GM23338 (cell line): Measurements from ENCODE around the gene CIDEA. TPM values are rescaled to one million over a fixed set of nuclear protein-coding genes. Genes with fewer than 3 reads are reported as not detected.

Source experiments
- ATAC-seq: fragments of 200-7000 bp; cut with Tn5 transposase; 3 replicates; pipeline ENCODE4 v1.9.1; 2020
- DNase-seq: peaks from one replicate; pipeline ENCODE4 v3.0.0-alpha.2; 2015; ENCODE audit warnings: low spot score
- H2AFZ ChIP-seq: fragments of 200-600 bp; sonication (generic); 2 replicates; pipeline ENCODE4 v1.8.0; 2016; ENCODE audit warnings: antibody characterized with exemption, mild to moderate bottlenecking, moderate library complexity
- H3F3A ChIP-seq: fragments of 200-600 bp; sonication (generic); replicated peaks from 2 replicates; pipeline ENCODE4 v1.8.0; 2017; ENCODE audit warnings: antibody characterized with exemption, mixed run types, low read depth
- H3K27ac ChIP-seq: fragments of 200-600 bp; sonication (generic); 2 replicates; pipeline ENCODE4 v1.6.1; 2016; ENCODE audit warnings: low read depth
- H3K27me3 ChIP-seq: fragments of 200-600 bp; sonication (generic); 2 replicates; pipeline ENCODE4 v1.8.0; 2016; ENCODE audit warnings: mild to moderate bottlenecking, mixed run types, moderate library complexity; ENCODE audit not compliant: insufficient read depth
- H3K36me3 ChIP-seq: fragments of 200-600 bp; sonication (generic); 2 replicates; pipeline ENCODE4 v1.8.0; 2016; ENCODE audit warnings: mild to moderate bottlenecking; ENCODE audit not compliant: insufficient read depth
- H3K4me1 ChIP-seq: fragments of 200-600 bp; sonication (generic); 2 replicates; pipeline ENCODE4 v1.8.0; 2016; ENCODE audit warnings: mild to moderate bottlenecking, moderate library complexity; ENCODE audit not compliant: insufficient read depth
- H3K4me2 ChIP-seq: fragments of 200-600 bp; sonication (generic); 2 replicates; pipeline ENCODE4 v1.7.1; 2017; ENCODE audit warnings: mixed run types
- H3K4me3 ChIP-seq: fragments of 200-600 bp; sonication (generic); 2 replicates; pipeline ENCODE4 v1.6.1; 2016; ENCODE audit warnings: mixed run types
- H3K79me2 ChIP-seq: fragments of 200-600 bp; sonication (generic); replicated peaks from 2 replicates; pipeline ENCODE4 v1.8.0; 2017; ENCODE audit warnings: mild to moderate bottlenecking; ENCODE audit not compliant: insufficient read depth
- H3K9me2 ChIP-seq: fragments of 200-600 bp; sonication (generic); 2 replicates; pipeline ENCODE4 v1.8.0; 2017; ENCODE audit not compliant: insufficient read depth
- H4K20me1 ChIP-seq: fragments of 200-600 bp; sonication (generic); replicated peaks from 2 replicates; pipeline ENCODE4 v1.8.0; 2017; ENCODE audit warnings: mild to moderate bottlenecking; ENCODE audit not compliant: insufficient read depth
- H3K27ac Mint-ChIP-seq: 2 replicates; pipeline ENCODE4 v1.8.0; 2020; ENCODE audit warnings: inconsistent platforms, mild to moderate bottlenecking, moderate library complexity, mixed read lengths
- H3K27me3 Mint-ChIP-seq: 3 replicates; pipeline ENCODE4 v1.8.0; 2022; ENCODE audit warnings: low read depth, mild to moderate bottlenecking, moderate library complexity, mixed read lengths, inconsistent platforms; ENCODE audit not compliant: insufficient read depth, poor library complexity
- H3K36me3 Mint-ChIP-seq: 3 replicates; pipeline ENCODE4 v1.8.0; 2021; ENCODE audit warnings: low read depth, mild to moderate bottlenecking, inconsistent platforms, moderate library complexity, mixed read lengths
- H3K4me1 Mint-ChIP-seq: 3 replicates; pipeline ENCODE4 v1.8.0; 2020; ENCODE audit warnings: mild to moderate bottlenecking, inconsistent platforms, mixed read lengths
- H3K4me3 Mint-ChIP-seq: 3 replicates; pipeline ENCODE4 v1.8.0; 2021; ENCODE audit warnings: moderate library complexity, mild to moderate bottlenecking, inconsistent platforms, mixed read lengths
- H3K9me3 Mint-ChIP-seq: 3 replicates; pipeline ENCODE4 v1.8.0; 2020; ENCODE audit warnings: moderate library complexity, mild to moderate bottlenecking, inconsistent platforms, mixed read lengths
- CREB1 ChIP-seq: fragments of 250-450 bp; sonication (Bioruptor Pico); IDR thresholded peaks from 2 replicates; pipeline ENCODE4 v1.5.0; 2020; ENCODE audit warnings: low read depth, mild to moderate bottlenecking, moderate library complexity
- CTCF ChIP-seq, 2 experiments: fragments of 200-600 bp in 1 of 2; sonication (generic) in 1 of 2; conservative IDR thresholded peaks; 2 replicates each; pipeline versions ENCODE4 v1.5.1 to v1.6.1; 2016 to 2017; ENCODE audit warnings: antibody characterized with exemption in 2 of 2, low read depth in 2 of 2, mild to moderate bottlenecking in 2 of 2, moderate library complexity in 1 of 2
- ETS1 ChIP-seq: IDR thresholded peaks from 2 replicates; pipeline ENCODE4 v1.6.1; 2016; ENCODE audit warnings: antibody characterized with exemption
- EZH2 ChIP-seq: fragments of 200-600 bp; sonication (generic); IDR thresholded peaks from one replicate; pipeline ENCODE4 v1.8.0; 2017; ENCODE audit warnings: antibody characterized with exemption, mild to moderate bottlenecking, low read depth; ENCODE audit not compliant: unreplicated experiment
- EZH2phosphoT487 ChIP-seq: fragments of 200-600 bp; sonication (generic); IDR thresholded peaks from one replicate; pipeline ENCODE4 v1.8.1; 2018; ENCODE audit warnings: antibody characterized with exemption; ENCODE audit not compliant: unreplicated experiment
- JUNB ChIP-seq: IDR thresholded peaks from one replicate; pipeline ENCODE4 v1.6.1; 2016; ENCODE audit warnings: antibody characterized with exemption; ENCODE audit not compliant: unreplicated experiment
- POLR2AphosphoS5 ChIP-seq: IDR thresholded peaks from 2 replicates; pipeline ENCODE4 v1.6.1; 2016; ENCODE audit warnings: antibody characterized with exemption, low read depth
- REST ChIP-seq: IDR thresholded peaks from one replicate; pipeline ENCODE4 v1.6.1; 2018; ENCODE audit warnings: antibody characterized with exemption; ENCODE audit not compliant: unreplicated experiment
- STAT1 ChIP-seq: IDR thresholded peaks from one replicate; pipeline ENCODE4 v1.6.1; 2016; ENCODE audit warnings: antibody characterized with exemption; ENCODE audit not compliant: unreplicated experiment
- ZNF114 ChIP-seq: fragments of 250-450 bp; sonication (Bioruptor Pico); IDR thresholded peaks from 2 replicates; pipeline ENCODE4 v1.5.0; 2020; ENCODE audit warnings: mild to moderate bottlenecking, moderate library complexity
- ZNF331 ChIP-seq: fragments of 250-450 bp; sonication (Bioruptor Pico); IDR thresholded peaks from 2 replicates; pipeline ENCODE4 v1.5.0; 2020; ENCODE audit warnings: low read depth, mild to moderate bottlenecking, moderate library complexity
- polyA plus RNA-seq: library from polyadenylated mRNA; unstranded; fragments of >200 nt; fragmentation: Nextera tagmentation; extraction: Ambion mirVana; gene quantifications from 2 replicates; pipeline ENCODE4 v1.2.1, GENCODE V29; 2016
- total RNA-seq: library from RNA; depleted of rRNA; stranded (reverse); fragments of >200 nt; shearing (Covaris generic); gene quantifications from 2 replicates; pipeline ENCODE4 v1.2.3, GENCODE V29; 2014

Gene CIDEA
- total and polyA plus RNA-seq, 2 experiments from 2014 or later = 0.45 TPM; not detected in 1

GRCh38 chr18:12279781-12280531 lies 25.8 kb downstream of the CIDEA start (continued):
- TF ChIP-seq STAT1 (no peak), EZH2 (no peak), POLR2AphosphoS5 (no peak), CREB1 (CRISPR knock-in tag) (no peak), JUNB (no peak), REST (no peak), ZNF331 (CRISPR knock-in tag) (no peak), EZH2phosphoT487 (no peak), ETS1 (no peak), ZNF114 (CRISPR knock-in tag) (no peak), CTCF (conservative IDR thresholded peaks at IDR 0.05; ENCODE audit: low read depth in 2 of 2) (no peak)

DNA sequence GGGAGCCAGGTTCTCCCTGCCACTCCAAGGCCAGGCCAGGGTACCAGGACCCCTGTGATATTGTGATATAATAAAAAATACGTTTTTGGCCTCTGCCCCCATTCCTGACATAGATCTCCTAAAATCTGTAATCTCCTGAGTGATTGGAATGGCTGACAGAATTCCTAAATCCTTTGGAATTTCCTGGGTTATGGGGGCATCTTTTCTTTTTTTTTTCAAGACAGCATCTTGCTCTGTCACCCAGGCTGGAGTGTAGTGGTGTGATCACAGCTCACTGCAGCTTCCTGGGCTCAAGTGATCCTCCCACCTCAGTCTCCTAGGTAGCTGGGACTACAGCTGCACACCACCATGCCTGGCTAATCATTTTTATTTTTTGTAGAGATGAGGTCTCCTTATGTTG lies 27.7 kb downstream of the CIDEA start:
- peaks cover 29% of the 10 kb centered on the region for H3K4me1 Mint-ChIP-seq
- Histone ChIP-seq H4K20me1 (no peaks in the 10 kb centered on the region), H3K27ac (no peak overlapping the region)
- TF ChIP-seq ZNF331 (CRISPR knock-in tag) (no peak), REST (no peak), EZH2phosphoT487 (no peak), EZH2 (no peak), ZNF114 (CRISPR knock-in tag) (no peak)

More for the DNA sequence above, 27.7 kb downstream of the CIDEA start:
- Mint-ChIP-seq H3K27ac (no peak overlapping the region), H3K9me3 (no peaks in the 10 kb centered on the region), H3K36me3 (no peaks in the 10 kb centered on the region), H3K4me3 (no peak overlapping the region), H3K27me3 (peaks cover 19% of the 10 kb centered on the region)
- no peak overlapping the region for H3K4me3 ChIP-seq
- H3K36me3 ChIP-seq = no peaks in the 10 kb centered on the region
- H3K9me2 ChIP-seq = no peaks in the 10 kb centered on the region
- DNase-seq (no peak), ATAC-seq (no peak)
- H3K79me2 ChIP-seq = no peaks in the 10 kb centered on the region
- H3K4me1 ChIP-seq = peaks cover 10% of the 10 kb centered on the region; the same call in 1 of the 2 replicates
- H3K27me3 ChIP-seq = peaks cover 11% of the 10 kb centered on the region
- H3K4me2 ChIP-seq = no peak overlapping the region
- H3F3A ChIP-seq = peaks cover 2% of the 10 kb centered on the region
- no peak overlapping the region for H2AFZ ChIP-seq
